Neural crest cell (in vitro differentiated cells): Measurements from ENCODE around the gene GABBR2. TPM values are rescaled to one million over a fixed set of nuclear protein-coding genes. Genes with fewer than 3 reads are reported as not detected.

ENCODE experiments used
- DNase-seq: peaks from one replicate; pipeline ENCODE4 v3.0.0; 2021; ENCODE audit warnings: low read depth, mixed read lengths, low spot score
- H3K27ac Mint-ChIP-seq: one replicate; pipeline ENCODE4 v1.8.0; 2021; ENCODE audit warnings: mild to moderate bottlenecking, mixed read lengths; ENCODE audit not compliant: unreplicated experiment
- H3K27me3 Mint-ChIP-seq: 2 replicates; pipeline ENCODE4 v1.8.0; 2021; ENCODE audit warnings: low read depth, mild to moderate bottlenecking, mixed read lengths
- H3K36me3 Mint-ChIP-seq: 2 replicates; pipeline ENCODE4 v1.8.0; 2021; ENCODE audit warnings: low read depth, mild to moderate bottlenecking, mixed read lengths
- H3K4me1 Mint-ChIP-seq: 2 replicates; pipeline ENCODE4 v1.8.0; 2021; ENCODE audit warnings: mixed read lengths
- H3K4me3 Mint-ChIP-seq: one replicate; pipeline ENCODE4 v1.8.0; 2021; ENCODE audit warnings: mild to moderate bottlenecking, mixed read lengths
- H3K9me3 Mint-ChIP-seq: 2 replicates; pipeline ENCODE4 v1.8.0; 2021; ENCODE audit warnings: mixed read lengths
- CTCF ChIP-seq: fragments of 200-600 bp; sonication (generic); conservative IDR thresholded peaks from 2 replicates; pipeline ENCODE4 v1.5.0; 2021; ENCODE audit warnings: antibody characterized with exemption, mild to moderate bottlenecking
- total RNA-seq: library from RNA; stranded (reverse); gene quantifications from 2 replicates; pipeline ENCODE4 v1.2.1, GENCODE V29; 2021

Gene GABBR2
- total RNA-seq, 1 donor from 2014 or later = 0.84 TPM

GRCh38 chr9:98479967-98480847 lies 228.5 kb downstream of the GABBR2 start:
- Mint-ChIP-seq H3K9me3 (no peaks in the 10 kb centered on the region), H3K27ac (no peak overlapping the region), H3K4me3 (no peak overlapping the region), H3K27me3 (peaks cover 8% of the 10 kb centered on the region), H3K4me1 (peaks cover 3% of the 10 kb centered on the region), H3K36me3 (no peaks in the 10 kb centered on the region)
- DNase-seq = no peak
- TF ChIP-seq CTCF = no peak

GRCh38 chr9:98479449-98479848 lies 229.3 kb downstream of the GABBR2 start:
- peaks cover 6% of the 10 kb centered on the region for H3K27me3 Mint-ChIP-seq
- no peaks in the 10 kb centered on the region for H3K36me3 Mint-ChIP-seq
- no peak for TF ChIP-seq CTCF
- H3K4me1 Mint-ChIP-seq = peaks cover 8% of the 10 kb centered on the region
- no peak for DNase-seq
- H3K4me3 Mint-ChIP-seq = no peak overlapping the region
- H3K27ac Mint-ChIP-seq = no peak overlapping the region
- no peaks in the 10 kb centered on the region for H3K9me3 Mint-ChIP-seq

- H3K4me3 Mint-ChIP-seq = no peak overlapping the region
- no peak overlapping the region for H3K27ac Mint-ChIP-seq
- H3K4me1 Mint-ChIP-seq = peaks cover 8% of the 10 kb centered on the region
- H3K9me3 Mint-ChIP-seq = no peaks in the 10 kb centered on the region
- DNase-seq = no peak
- no peaks in the 10 kb centered on the region for H3K36me3 Mint-ChIP-seq
- H3K27me3 Mint-ChIP-seq = peaks cover 2% of the 10 kb centered on the region
- no peak for TF ChIP-seq CTCF
Observed at GRCh38 chr9:98477884-98478283, 230.9 kb downstream of the GABBR2 start.

- Mint-ChIP-seq H3K27ac (no peak overlapping the region), H3K9me3 (no peaks in the 10 kb centered on the region), H3K4me3 (no peak overlapping the region), H3K4me1 (peaks cover 8% of the 10 kb centered on the region), H3K36me3 (no peaks in the 10 kb centered on the region), H3K27me3 (peaks cover 9% of the 10 kb centered on the region)
- no peak for TF ChIP-seq CTCF
- DNase-seq = no peak
Observed at GRCh38 chr9:98472216-98472615, 236.5 kb downstream of the GABBR2 start.

- DNase-seq = no peak
- peaks cover 2% of the 10 kb centered on the region for H3K9me3 Mint-ChIP-seq
Observed at GRCh38 chr9:98471185-98471584, 237.6 kb downstream of the GABBR2 start.

More at GRCh38 chr9:98471185-98471584, 237.6 kb downstream of the GABBR2 start:
- Mint-ChIP-seq H3K36me3 (no peaks in the 10 kb centered on the region), H3K4me1 (peaks cover 8% of the 10 kb centered on the region), H3K27ac (no peak overlapping the region), H3K27me3 (peaks cover 9% of the 10 kb centered on the region), H3K4me3 (no peak overlapping the region)
- no peak for TF ChIP-seq CTCF
